OCI-LY3 (cell line): ENCODE results near the gene SERTAD1.
"Not testable (repeated sequence)": the region's sequence is repeated elsewhere in the genome, so short reads cannot be mapped to it uniquely, and the experiment has no call there.

Source experiments
- H2AFZ ChIP-seq: fragments of 200-600, 300-600 bp; shearing (Covaris generic); 2 replicates; pipeline ENCODE4 v1.6.0; 2014; ENCODE audit warnings: antibody characterized with exemption, low read depth, low read length
- H3K27ac ChIP-seq: fragments of 200-600, 300-600 bp; sonication (generic); 2 replicates; pipeline ENCODE4 v1.5.1; 2014; ENCODE audit warnings: mild to moderate bottlenecking, low read length, moderate library complexity, mixed read lengths
- H3K27me3 ChIP-seq: fragments of 200-600, 300-600 bp; sonication (generic); 2 replicates; pipeline ENCODE4 v1.6.1; 2014; ENCODE audit warnings: low read depth, low read length, mixed read lengths
- H3K36me3 ChIP-seq: fragments of 200-600, 300-600 bp; sonication (generic); replicated peaks from 2 replicates; pipeline ENCODE3; 2014; ENCODE audit warnings: low read depth, low read length, mixed read lengths
- H3K4me1 ChIP-seq: fragments of 300-600, 200-600 bp; sonication (generic); 2 replicates; pipeline ENCODE4 v1.6.1; 2014; ENCODE audit warnings: low read length, mixed read lengths
- H3K4me2 ChIP-seq: fragments of 200-600, 300-600 bp; sonication (generic); 2 replicates; pipeline ENCODE4 v1.6.1; 2014; ENCODE audit warnings: low read length, mixed read lengths
- H3K4me3 ChIP-seq: fragments of 300-600, 200-600 bp; sonication (generic); 2 replicates; pipeline ENCODE4 v1.5.1; 2014; ENCODE audit warnings: antibody characterized with exemption, mild to moderate bottlenecking, low read length, moderate library complexity
- H3K79me2 ChIP-seq: fragments of 300-600, 200-600 bp; shearing (Covaris generic); 2 replicates; pipeline ENCODE4 v1.6.1; 2014; ENCODE audit warnings: mild to moderate bottlenecking, low read length, mixed read lengths
- H3K9ac ChIP-seq: fragments of 300-600, 200-600 bp; shearing (Covaris generic); 2 replicates; pipeline ENCODE4 v1.6.0; 2014; ENCODE audit warnings: mild to moderate bottlenecking, low read length, moderate library complexity
- H3K9me3 ChIP-seq: fragments of 200-600, 300-600 bp; shearing (Covaris generic); 2 replicates; pipeline ENCODE4 v1.6.1; 2014; ENCODE audit warnings: low read length, mixed read lengths; ENCODE audit not compliant: insufficient read depth
- H4K20me1 ChIP-seq: fragments of 200-600, 300-600 bp; sonication (generic); 2 replicates; pipeline ENCODE4 v1.6.1; 2016; ENCODE audit warnings: low read length, mixed read lengths; ENCODE audit not compliant: insufficient read depth
- EZH2phosphoT487 ChIP-seq: fragments of 200-600 bp; shearing (Covaris generic); IDR thresholded peaks from 2 replicates; pipeline ENCODE4 v1.6.1; 2018; ENCODE audit warnings: antibody characterized with exemption, mixed run types, low read depth
- TF ChIP-seq, protein P1 (sequence below): fragments of 200-600, 300-600 bp; sonication (generic); IDR thresholded peaks from 2 replicates; pipeline ENCODE4 v1.5.1; 2014; ENCODE audit warnings: antibody characterized with exemption, low read length, low read depth

SERTAD1 gene

DNA sequence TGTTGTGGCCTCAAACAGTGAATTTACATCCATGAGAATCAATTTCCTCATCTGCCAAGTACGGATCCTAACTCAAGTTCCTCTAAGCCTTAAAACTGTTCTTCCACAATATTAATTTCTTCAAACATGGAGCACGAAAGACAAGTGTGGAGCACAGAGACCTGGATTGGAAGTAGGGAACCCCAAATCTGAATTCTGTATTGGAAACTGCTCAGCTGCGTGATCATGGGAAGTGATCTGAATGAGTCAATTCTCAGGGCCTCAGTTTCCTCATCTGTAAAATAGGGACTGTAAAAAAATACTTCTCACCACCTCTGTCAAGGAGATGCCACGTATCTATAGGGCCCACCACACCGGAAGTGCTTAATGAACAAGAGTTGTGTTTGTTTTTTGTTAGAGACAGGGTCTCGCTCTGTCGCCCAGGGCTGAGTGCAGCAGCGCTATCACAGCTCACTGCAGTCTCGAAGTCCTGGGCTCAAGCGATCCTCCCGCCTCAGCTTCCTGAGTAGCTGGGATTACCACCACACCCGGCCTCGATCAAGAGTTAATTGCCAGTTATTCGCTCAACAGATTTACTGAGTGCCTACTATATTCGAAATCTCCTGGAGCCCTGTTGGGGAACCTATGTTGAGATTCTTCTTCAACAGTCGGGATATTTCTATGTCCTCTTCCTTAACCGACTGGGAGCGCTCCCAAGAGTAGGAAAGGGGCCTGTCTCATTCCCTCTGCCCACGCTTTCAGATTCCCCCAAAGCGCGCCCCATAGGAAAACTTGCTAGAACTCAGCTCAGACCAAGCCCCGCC is 16.7 kb upstream of the SERTAD1 start:
- H3K4me1 ChIP-seq = peaks cover 6% of the 10 kb centered on the region
- H3K27ac ChIP-seq = 0 out of 2 replicates have a peak overlapping the region, but pooled peaks have one; percentile 7
- peak overlapping the region; percentile 96 for H3K4me3 ChIP-seq
- no peaks in the 10 kb centered on the region for H3K9me3 ChIP-seq
- H4K20me1 ChIP-seq = peaks cover 29% of the 10 kb centered on the region
- H2AFZ ChIP-seq = no peak overlapping the region
- H3K4me2 ChIP-seq = peak overlapping the region; percentile 75
- peaks cover 29% of the 10 kb centered on the region for H3K36me3 ChIP-seq
- peak overlapping the region; percentile 61 for H3K9ac ChIP-seq
- H3K79me2 ChIP-seq = peaks cover 31% of the 10 kb centered on the region
- no peaks in the 10 kb centered on the region for H3K27me3 ChIP-seq
- TF ChIP-seq, protein P1, sequence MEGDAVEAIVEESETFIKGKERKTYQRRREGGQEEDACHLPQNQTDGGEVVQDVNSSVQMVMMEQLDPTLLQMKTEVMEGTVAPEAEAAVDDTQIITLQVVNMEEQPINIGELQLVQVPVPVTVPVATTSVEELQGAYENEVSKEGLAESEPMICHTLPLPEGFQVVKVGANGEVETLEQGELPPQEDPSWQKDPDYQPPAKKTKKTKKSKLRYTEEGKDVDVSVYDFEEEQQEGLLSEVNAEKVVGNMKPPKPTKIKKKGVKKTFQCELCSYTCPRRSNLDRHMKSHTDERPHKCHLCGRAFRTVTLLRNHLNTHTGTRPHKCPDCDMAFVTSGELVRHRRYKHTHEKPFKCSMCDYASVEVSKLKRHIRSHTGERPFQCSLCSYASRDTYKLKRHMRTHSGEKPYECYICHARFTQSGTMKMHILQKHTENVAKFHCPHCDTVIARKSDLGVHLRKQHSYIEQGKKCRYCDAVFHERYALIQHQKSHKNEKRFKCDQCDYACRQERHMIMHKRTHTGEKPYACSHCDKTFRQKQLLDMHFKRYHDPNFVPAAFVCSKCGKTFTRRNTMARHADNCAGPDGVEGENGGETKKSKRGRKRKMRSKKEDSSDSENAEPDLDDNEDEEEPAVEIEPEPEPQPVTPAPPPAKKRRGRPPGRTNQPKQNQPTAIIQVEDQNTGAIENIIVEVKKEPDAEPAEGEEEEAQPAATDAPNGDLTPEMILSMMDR = no peak
- no peak for TF ChIP-seq EZH2phosphoT487

GRCh38 chr19:40441719-40442253 is 16.0 kb upstream of the SERTAD1 start:
- Histone ChIP-seq H3K9me3 (no peaks in the 10 kb centered on the region), H4K20me1 (peaks cover 29% of the 10 kb centered on the region), H3K79me2 (peaks cover 31% of the 10 kb centered on the region), H3K4me2 (peak overlapping the region; percentile 75), H3K36me3 (peaks cover 29% of the 10 kb centered on the region), H3K4me3 (peak overlapping the region; percentile 96), H3K9ac (no peak overlapping the region), H3K4me1 (peaks cover 6% of the 10 kb centered on the region), H3K27ac (no peak overlapping the region), H3K27me3 (no peaks in the 10 kb centered on the region), H2AFZ (no peak overlapping the region)
- TF ChIP-seq, protein P1 = no peak
- TF ChIP-seq EZH2phosphoT487 = no peak

DNA sequence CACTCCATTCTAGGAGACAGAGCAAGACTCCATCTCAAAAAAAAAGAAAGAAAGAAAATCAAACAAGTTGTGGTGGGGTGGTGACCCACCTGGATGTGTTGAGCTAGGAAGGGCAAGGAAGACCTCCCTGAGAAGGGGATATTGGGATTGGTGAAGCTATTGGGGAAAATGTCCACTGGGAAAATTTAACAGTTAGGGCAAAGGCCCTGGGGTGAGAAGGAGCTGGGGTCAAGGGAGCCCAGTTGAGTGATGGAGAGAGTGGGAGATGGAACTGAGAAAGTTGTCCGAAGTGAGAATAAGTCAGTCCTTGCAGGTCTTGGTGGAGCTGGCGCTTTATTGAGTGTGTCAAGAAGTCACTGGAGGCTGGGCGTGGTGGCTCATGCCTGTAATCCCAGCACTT is 12.5 kb upstream of the SERTAD1 start:
- Histone ChIP-seq H3K36me3 (peaks cover 29% of the 10 kb centered on the region), H3K27ac (no peak overlapping the region), H4K20me1 (peaks cover 29% of the 10 kb centered on the region), H3K4me3 (no peak overlapping the region), H3K4me2 (no peak overlapping the region), H3K9ac (no peak overlapping the region), H3K4me1 (peaks cover 35% of the 10 kb centered on the region), H3K9me3 (no peaks in the 10 kb centered on the region), H3K79me2 (peaks cover 22% of the 10 kb centered on the region), H3K27me3 (no peaks in the 10 kb centered on the region), H2AFZ (no peak overlapping the region)
- TF ChIP-seq EZH2phosphoT487 = no peak
- TF ChIP-seq, protein P1 = no peak

GRCh38 chr19:40433391-40434216 is 7.8 kb upstream of the SERTAD1 start:
- peak overlapping the region; percentile 97 for H2AFZ ChIP-seq

DNA sequence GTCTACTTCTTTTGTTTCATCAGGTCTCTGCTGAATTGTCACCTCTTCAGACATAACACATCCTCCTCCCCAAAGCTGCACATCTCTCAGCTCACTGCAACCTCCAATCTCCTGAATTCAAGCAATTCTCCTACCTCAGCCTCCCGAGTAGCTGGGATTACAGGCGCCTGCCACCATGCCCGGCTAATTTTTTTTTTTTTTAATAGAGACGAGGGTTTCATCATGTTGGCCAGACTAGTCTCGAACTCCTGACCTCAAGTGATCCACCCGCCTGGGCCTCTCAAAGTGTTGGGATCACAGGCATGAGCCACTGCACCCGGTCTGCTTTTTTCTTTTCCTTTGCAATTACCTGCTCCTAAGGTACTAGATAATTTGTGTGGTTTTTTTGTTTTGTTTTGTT is 7.0 kb upstream of the SERTAD1 start:
- not testable (repeated sequence) for H3K4me3 ChIP-seq, H2AFZ ChIP-seq, H3K27me3 ChIP-seq, H3K9ac ChIP-seq, H4K20me1 ChIP-seq, H3K4me2 ChIP-seq, H3K9me3 ChIP-seq, H3K27ac ChIP-seq, H3K36me3 ChIP-seq, H3K79me2 ChIP-seq
- peaks cover 34% of the 10 kb centered on the region for H3K4me1 ChIP-seq

More at GRCh38 chr19:40433391-40434216, 7.8 kb upstream of the SERTAD1 start:
- Histone ChIP-seq H3K36me3 (no peaks in the 10 kb centered on the region), H3K4me1 (peaks cover 34% of the 10 kb centered on the region), H3K9ac (peak overlapping the region; percentile 78), H3K27ac (peak overlapping the region; percentile 80), H3K27me3 (no peaks in the 10 kb centered on the region), H3K4me3 (peak overlapping the region; percentile 76), H4K20me1 (no peaks in the 10 kb centered on the region), H3K79me2 (no peaks in the 10 kb centered on the region), H3K4me2 (peak overlapping the region; percentile 95), H3K9me3 (no peaks in the 10 kb centered on the region)
- TF ChIP-seq EZH2phosphoT487 = no peak
- TF ChIP-seq, protein P1 = no peak
